GM10248 (cell line): Measurements from ENCODE around the gene CEP131.

Source experiments
- CTCF ChIA-PET: fragments of 300-600 bp; sonication (Branson Sonifier 250); formaldehyde crosslinking; extraction: SDS; loops from one replicate; lab custom pipeline; 2021; ENCODE audit warnings: antibody characterized with exemption; lab: Yijun Ruan, JAX
- POLR2A ChIA-PET: fragments of 350-650 bp; sonication (Branson Sonifier 250); formaldehyde crosslinking; extraction: SDS; loops from one replicate; lab custom pipeline; 2020; ENCODE audit warnings: antibody characterized with exemption; lab: Yijun Ruan, JAX
- DNase-seq: peaks from one replicate; pipeline ENCODE4 v3.0.0; 2012; ENCODE audit errors: extremely low spot score
- TF ChIP-seq, protein P1 (sequence below): IDR thresholded peaks from 2 replicates; pipeline ENCODE4 v1.5.1; 2012; ENCODE audit warnings: mild to moderate bottlenecking, low read depth; ENCODE audit errors: extremely low read depth, missing control alignments, control extremely low read depth

CEP131 gene

GRCh38 chr17:81170727-81171494, 51.9 kb downstream of the CEP131 start:
- POLR2A ChIA-PET, result no interaction called here
- TF ChIP-seq, protein P1, sequence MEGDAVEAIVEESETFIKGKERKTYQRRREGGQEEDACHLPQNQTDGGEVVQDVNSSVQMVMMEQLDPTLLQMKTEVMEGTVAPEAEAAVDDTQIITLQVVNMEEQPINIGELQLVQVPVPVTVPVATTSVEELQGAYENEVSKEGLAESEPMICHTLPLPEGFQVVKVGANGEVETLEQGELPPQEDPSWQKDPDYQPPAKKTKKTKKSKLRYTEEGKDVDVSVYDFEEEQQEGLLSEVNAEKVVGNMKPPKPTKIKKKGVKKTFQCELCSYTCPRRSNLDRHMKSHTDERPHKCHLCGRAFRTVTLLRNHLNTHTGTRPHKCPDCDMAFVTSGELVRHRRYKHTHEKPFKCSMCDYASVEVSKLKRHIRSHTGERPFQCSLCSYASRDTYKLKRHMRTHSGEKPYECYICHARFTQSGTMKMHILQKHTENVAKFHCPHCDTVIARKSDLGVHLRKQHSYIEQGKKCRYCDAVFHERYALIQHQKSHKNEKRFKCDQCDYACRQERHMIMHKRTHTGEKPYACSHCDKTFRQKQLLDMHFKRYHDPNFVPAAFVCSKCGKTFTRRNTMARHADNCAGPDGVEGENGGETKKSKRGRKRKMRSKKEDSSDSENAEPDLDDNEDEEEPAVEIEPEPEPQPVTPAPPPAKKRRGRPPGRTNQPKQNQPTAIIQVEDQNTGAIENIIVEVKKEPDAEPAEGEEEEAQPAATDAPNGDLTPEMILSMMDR, result no peak
- CTCF ChIA-PET, result interaction anchor here (1.0 kb wide), 1 partner anchor 10 kb away, joined by 3 read pairs; no protein-coding TSS in a partner anchor
- DNase-seq, result no peak

- ChIA-PET POLR2A (no interaction called here), CTCF (no interaction called here)
- TF ChIP-seq, protein P1, result no peak
- no peak for DNase-seq
These were observed 52.9 kb downstream of the CEP131 start for GRCh38 chr17:81169870-81170309.

- ChIA-PET CTCF (no interaction called here), POLR2A (interaction anchor here (0.5 kb wide), 1 partner anchor 41 kb away, joined by 4 read pairs; no protein-coding TSS in a partner anchor)
- TF ChIP-seq, protein P1, result no peak
- no peak for DNase-seq
These were observed 55.1 kb downstream of the CEP131 start for GRCh38 chr17:81167638-81168037.

- ChIA-PET POLR2A (no interaction called here), CTCF (no interaction called here)
- TF ChIP-seq, protein P1, result no peak
- no peak for DNase-seq
These were observed 55.6 kb downstream of the CEP131 start for GRCh38 chr17:81167194-81167524.

- TF ChIP-seq, protein P1, result no peak
- DNase-seq, result no peak
- POLR2A ChIA-PET, result no interaction called here
- CTCF ChIA-PET, result no interaction called here
These were observed 56.7 kb downstream of the CEP131 start, which contains the start of gene AATK for GRCh38 chr17:81166033-81166492. Gene AATK, minus strand, starts transcription at chr17:81166221. Its CDS starts 229 bp downstream, at chr17:81165992.

- no peak for DNase-seq
- TF ChIP-seq, protein P1, result no peak
- CTCF ChIA-PET, result no interaction called here
- POLR2A ChIA-PET, result no interaction called here
These were observed 57.3 kb downstream of the CEP131 start, which contains the start of gene PVALEF for GRCh38 chr17:81165246-81166032. Gene PVALEF, plus strand, starts transcription at chr17:81165507. Its CDS starts 15,720 bp downstream, at chr17:81181227.
